Measurements from ENCODE around the gene CIT.

Gene CIT

GRCh38 chr12:119817546-119818343 lies 59.4 kb downstream of the CIT start:
- no peak for FAIRE-seq
- no peak for DNase-seq (ENCODE audit: extremely low spot score, insufficient read length, low read depth)

GRCh38 chr12:119809023-119809422 lies 68.1 kb downstream of the CIT start:
- DNase-seq (ENCODE audit: extremely low spot score, insufficient read length, low read depth) (no peak), FAIRE-seq (peak; percentile 38)

- DNase-seq (ENCODE audit: extremely low spot score, insufficient read length, low read depth) (no peak), FAIRE-seq (no peak)
Measured at GRCh38 chr12:119808441-119808840, 68.7 kb downstream of the CIT start.

- no peak for DNase-seq (ENCODE audit: extremely low spot score, insufficient read length, low read depth)
- FAIRE-seq = no peak
Measured at GRCh38 chr12:119807380-119807779, 69.7 kb downstream of the CIT start.

- DNase-seq (ENCODE audit: extremely low spot score, insufficient read length, low read depth) = no peak
- FAIRE-seq = no peak
Measured at GRCh38 chr12:119804011-119804641, 73.0 kb downstream of the CIT start.

GRCh38 chr12:119803381-119803791 lies 73.7 kb downstream of the CIT start:
- no peak for DNase-seq (ENCODE audit: extremely low spot score, insufficient read length, low read depth)
- no peak for FAIRE-seq

GRCh38 chr12:119802472-119802871 lies 74.6 kb downstream of the CIT start:
- DNase-seq (ENCODE audit: extremely low spot score, insufficient read length, low read depth) = no peak
- FAIRE-seq = no peak

- FAIRE-seq (no peak), DNase-seq (ENCODE audit: extremely low spot score, insufficient read length, low read depth) (no peak)
Measured at GRCh38 chr12:119797090-119797489, 80.0 kb downstream of the CIT start.

GRCh38 chr12:119796292-119796691 lies 80.8 kb downstream of the CIT start:
- no peak for FAIRE-seq
- DNase-seq (ENCODE audit: extremely low spot score, insufficient read length, low read depth) = no peak

GRCh38 chr12:119791453-119791852 lies 85.7 kb downstream of the CIT start:
- FAIRE-seq (no peak), DNase-seq (ENCODE audit: extremely low spot score, insufficient read length, low read depth) (no peak)

- FAIRE-seq (no peak), DNase-seq (ENCODE audit: extremely low spot score, insufficient read length, low read depth) (no peak)
Measured at GRCh38 chr12:119788786-119789185, 88.3 kb downstream of the CIT start.

- no peak for FAIRE-seq
- DNase-seq (ENCODE audit: extremely low spot score, insufficient read length, low read depth) = no peak
Measured at GRCh38 chr12:119786539-119786938, 90.6 kb downstream of the CIT start.

GRCh38 chr12:119784673-119785072 lies 92.4 kb downstream of the CIT start:
- FAIRE-seq (no peak), DNase-seq (ENCODE audit: extremely low spot score, insufficient read length, low read depth) (no peak)

GRCh38 chr12:119783787-119784186 lies 93.3 kb downstream of the CIT start:
- FAIRE-seq (no peak), DNase-seq (ENCODE audit: extremely low spot score, insufficient read length, low read depth) (no peak)

GRCh38 chr12:119781804-119782203 lies 95.3 kb downstream of the CIT start:
- FAIRE-seq = no peak
- no peak for DNase-seq (ENCODE audit: extremely low spot score, insufficient read length, low read depth)

GRCh38 chr12:119780786-119781434 lies 96.2 kb downstream of the CIT start:
- FAIRE-seq (no peak), DNase-seq (ENCODE audit: extremely low spot score, insufficient read length, low read depth) (no peak)

GRCh38 chr12:119775246-119775895 lies 101.7 kb downstream of the CIT start:
- no peak for DNase-seq (ENCODE audit: extremely low spot score, insufficient read length, low read depth)
- FAIRE-seq = no peak

GRCh38 chr12:119772431-119772830 lies 104.7 kb downstream of the CIT start:
- no peak for FAIRE-seq
- DNase-seq (ENCODE audit: extremely low spot score, insufficient read length, low read depth) = no peak

GRCh38 chr12:119770146-119770545 lies 107.0 kb downstream of the CIT start:
- DNase-seq (ENCODE audit: extremely low spot score, insufficient read length, low read depth) (no peak), FAIRE-seq (no peak)

- FAIRE-seq = no peak
- no peak for DNase-seq (ENCODE audit: extremely low spot score, insufficient read length, low read depth)
Measured at GRCh38 chr12:119762619-119763018, 114.5 kb downstream of the CIT start.

GRCh38 chr12:119758722-119759121 lies 118.4 kb downstream of the CIT start:
- no peak for DNase-seq (ENCODE audit: extremely low spot score, insufficient read length, low read depth)
- no peak for FAIRE-seq

All from GM18507 (cell line).